Natural killer cell (primary cell): ENCODE measurements around the gene EFHD1. TPM values are rescaled to one million over a fixed set of nuclear protein-coding genes. Genes with fewer than 3 reads are reported as not detected.

Experiments used
- ATAC-seq, 3 donors: fragments of 150-1000 bp in 2 of 3; fragments of 200-7000 bp in 1 of 3; cut with Tn5 transposase; 1 replicate in 1 of 3; 2 replicates in 2 of 3; pipeline ENCODE4 v1.10.0; 2021; ENCODE audit warnings: mild to moderate bottlenecking in 2 of 3, moderate library complexity in 2 of 3
- DNase-seq, 2 donors: peaks; one replicate each; pipeline versions ENCODE4 v3.0.0 to v3.0.0-alpha.2; 2013 to 2021; ENCODE audit warnings: mixed read lengths in 1 of 2
- H3K27ac ChIP-seq: one replicate; pipeline ENCODE4 v1.5.1; 2013; ENCODE audit warnings: mild to moderate bottlenecking, low read length
- H3K27me3 ChIP-seq: one replicate; pipeline ENCODE4 v1.6.1; 2013; ENCODE audit warnings: low read length; ENCODE audit not compliant: control insufficient read depth, insufficient read depth
- H3K36me3 ChIP-seq: one replicate; pipeline ENCODE4 v1.6.1; 2013; ENCODE audit warnings: low read length; ENCODE audit not compliant: control insufficient read depth, insufficient read depth
- H3K4me1 ChIP-seq: one replicate; pipeline ENCODE4 v1.6.1; 2013; ENCODE audit warnings: low read length; ENCODE audit not compliant: control insufficient read depth, insufficient read depth
- H3K4me3 ChIP-seq: one replicate; pipeline ENCODE4 v1.5.1; 2013; ENCODE audit warnings: low read length
- H3K9me3 ChIP-seq: one replicate; pipeline ENCODE4 v1.6.1; 2013; ENCODE audit warnings: low read length; ENCODE audit not compliant: control insufficient read depth, insufficient read depth
- H3K27ac Mint-ChIP-seq, 2 donors: one replicate each; pipeline ENCODE4 v1.8.0; 2022; ENCODE audit warnings: mild to moderate bottlenecking in 2 of 2, mixed read lengths in 2 of 2, moderate library complexity in 1 of 2
- H3K27me3 Mint-ChIP-seq, 2 donors: one replicate each; pipeline ENCODE4 v1.8.0; 2022; ENCODE audit warnings: low read depth in 2 of 2, mixed read lengths in 2 of 2
- H3K36me3 Mint-ChIP-seq: one replicate; pipeline ENCODE4 v1.8.0; 2022; ENCODE audit warnings: mixed read lengths
- H3K4me1 Mint-ChIP-seq, 2 donors: one replicate each; pipeline ENCODE4 v1.8.0; 2022; ENCODE audit warnings: mixed read lengths in 2 of 2
- H3K4me3 Mint-ChIP-seq: one replicate; pipeline ENCODE4 v1.8.0; 2022; ENCODE audit warnings: mild to moderate bottlenecking, moderate library complexity, mixed read lengths
- H3K9me3 Mint-ChIP-seq, 2 donors: one replicate each; pipeline ENCODE4 v1.8.0; 2022; ENCODE audit warnings: mixed read lengths in 2 of 2
- CTCF ChIP-seq: fragments of 200-600 bp; IDR thresholded peaks from one replicate; pipeline ENCODE4 v1.8.0; 2022; ENCODE audit warnings: antibody characterized with exemption
- whole genome bisulfite sequencing: methylation state at CpG from one replicate; pipeline ENCODE4 v1.1.7; 2013; ENCODE audit warnings: missing lambda C conversion rate; ENCODE audit not compliant: insufficient coverage; 5-methylcytosine and 5-hydroxymethylcytosine counted together
- intact Hi-C: fragments of 100-400 bp; cut with micrococcal nuclease; formaldehyde crosslinking; loops from one replicate; pipeline ENCODE4 v1.14.2; 2022
- total RNA-seq, 4 donors: library from RNA; stranded (reverse); fragments of 120-200 nt in 1 of 4; gene quantifications; one replicate each; pipeline versions ENCODE4 v1.2.3 to v1.2.4, GENCODE V29; 2013 to 2022

Gene EFHD1
- total RNA-seq, 3 donors from 2014 or later (not counting 1 experiment from before 2014, with no cell fraction given) = 0.58 TPM; not detected in 2

- DNase-seq (no peak), ATAC-seq (no peak)
- no peaks in the 10 kb centered on the region for H3K4me1 ChIP-seq
- peaks cover 0 to 6% of the 10 kb centered on the region in 2 donors for H3K27me3 Mint-ChIP-seq
- 81% methylated on average over 9 of the region's 10 CpGs for WGBS
- no peak overlapping the region for H3K27ac ChIP-seq
- intact Hi-C loops = no loop called here
- no peak overlapping the region for H3K27ac Mint-ChIP-seq
- no peaks in the 10 kb centered on the region for H3K36me3 ChIP-seq
- no peak for TF ChIP-seq CTCF
- no peak overlapping the region for H3K4me3 Mint-ChIP-seq
- H3K27me3 ChIP-seq = no peaks in the 10 kb centered on the region
- H3K4me1 Mint-ChIP-seq = peaks cover 0 to 5% of the 10 kb centered on the region in 2 donors
- H3K9me3 ChIP-seq = no peaks in the 10 kb centered on the region
- no peaks in the 10 kb centered on the region for H3K36me3 Mint-ChIP-seq
- no peak overlapping the region for H3K4me3 ChIP-seq
- H3K9me3 Mint-ChIP-seq = no peaks in the 10 kb centered on the region
Observed at GRCh38 chr2:232623768-232624765, 9.3 kb upstream of the EFHD1 start.

GRCh38 chr2:232626584-232626983 lies 6.8 kb upstream of the EFHD1 start:
- 86% methylated on average over 1 of the region's 1 CpG for WGBS
- no peak overlapping the region for H3K4me3 Mint-ChIP-seq
- intact Hi-C loops = no loop called here
- Histone ChIP-seq H3K9me3 (no peaks in the 10 kb centered on the region), H3K36me3 (no peaks in the 10 kb centered on the region), H3K27me3 (peaks cover 7% of the 10 kb centered on the region), H3K4me1 (no peaks in the 10 kb centered on the region), H3K27ac (no peak overlapping the region), H3K4me3 (no peak overlapping the region)
- no peak overlapping the region for H3K27ac Mint-ChIP-seq
- H3K27me3 Mint-ChIP-seq = peaks cover 0 to 11% of the 10 kb centered on the region in 2 donors
- no peaks in the 10 kb centered on the region for H3K36me3 Mint-ChIP-seq
- no peak for ATAC-seq
- H3K9me3 Mint-ChIP-seq = no peaks in the 10 kb centered on the region
- DNase-seq = no peak
- peaks cover 0 to 5% of the 10 kb centered on the region in 2 donors for H3K4me1 Mint-ChIP-seq
- no peak for TF ChIP-seq CTCF

GRCh38 chr2:232628466-232629128 lies 4.8 kb upstream of the EFHD1 start:
- Mint-ChIP-seq H3K4me3 (no peak overlapping the region), H3K36me3 (no peaks in the 10 kb centered on the region), H3K27me3 (peaks cover 0 to 20% of the 10 kb centered on the region in 2 donors), H3K4me1 (peaks cover 0 to 12% of the 10 kb centered on the region in 2 donors), H3K9me3 (no peaks in the 10 kb centered on the region), H3K27ac (no peak overlapping the region)
- Histone ChIP-seq H3K27me3 (peaks cover 16% of the 10 kb centered on the region), H3K27ac (no peak overlapping the region), H3K36me3 (no peaks in the 10 kb centered on the region), H3K4me3 (no peak overlapping the region), H3K9me3 (no peaks in the 10 kb centered on the region), H3K4me1 (peaks cover 7% of the 10 kb centered on the region)
- TF ChIP-seq CTCF = no peak
- no peak for DNase-seq
- ATAC-seq = no peak
- intact Hi-C loops = no loop called here
- 90% methylated on average over 10 of the region's 10 CpGs for WGBS
